Adipose tissue (tissue), 3 donors: Measurements from ENCODE around the gene AGK. TPM values are rescaled to one million over a fixed set of nuclear protein-coding genes. Genes with fewer than 3 reads are reported as not detected.

Source experiments
- H3K27ac ChIP-seq: one replicate; pipeline ENCODE4 v1.5.1; 2013; ENCODE audit warnings: low read depth, low read length
- WGBS, 3 donors: extraction: QIAGEN DNeasy Blood & Tissue Kit; methylation state at CpG; one replicate each; pipeline ENCODE4 v1.1.7; 2013; 5-methylcytosine and 5-hydroxymethylcytosine counted together
- polyA plus RNA-seq, 3 donors: library from polyadenylated mRNA; stranded (reverse); fragments of 200-250 nt; gene quantifications; one replicate each; pipeline ENCODE4 v1.2.3, GENCODE V29; 2013
- donor health status: healthy with polysubstance abuse.
- donor health status: Bipolar disorder and iron deficiency.
- donor health status: healthy.

Gene AGK
- 10 to 100 TPM in 2 of 3 donors, 1 to 10 TPM in 1; 6.1 to 12.7 (median 11.4) TPM for polyA plus RNA-seq

- WGBS, 3 donors: 1% methylated on average over 57 to 66 of the region's 66 CpGs
- H3K27ac ChIP-seq: no peak within 1 kb of the TSS
Observed at GRCh38 chr7:141551094-141551781, at the start of gene AGK. TSS of gene AGK (plus strand) at chr7:141551410. CDS start at chr7:141555467, 4,057 bp downstream.

GRCh38 chr7:141501451-141501850, 49.8 kb upstream of the AGK start:
- 86 to 96% (median 93%) methylated on average over 2 of the region's 2 CpGs for WGBS, 3 donors
- H3K27ac ChIP-seq: no peak overlapping the region

GRCh38 chr7:141511316-141511675, 39.9 kb upstream of the AGK start:
- WGBS, 3 donors: 13 to 18% (median 14%) methylated on average over 7 to 8 of the region's 8 CpGs
- H3K27ac ChIP-seq: no peak overlapping the region

- WGBS, 3 donors: 2 to 13% (median 11%) methylated on average over 35 to 36 of the region's 36 CpGs
- no peak overlapping the region for H3K27ac ChIP-seq
Observed at GRCh38 chr7:141511676-141512396, 39.4 kb upstream of the AGK start.

- no peak overlapping the region for H3K27ac ChIP-seq
- WGBS, 3 donors: 87 to 89% (median 87%) methylated on average over 2 of the region's 2 CpGs
Observed at GRCh38 chr7:141512597-141512996, 38.6 kb upstream of the AGK start.

GRCh38 chr7:141513720-141514119, 37.5 kb upstream of the AGK start:
- H3K27ac ChIP-seq: no peak overlapping the region
- WGBS, 3 donors: 93 to 100% (median 93%) methylated on average over 1 of the region's 1 CpG

- no peak overlapping the region for H3K27ac ChIP-seq
- WGBS, 3 donors: 46 to 55% (median 50%) methylated on average over 4 of the region's 4 CpGs
Observed at GRCh38 chr7:141515941-141516340, 35.3 kb upstream of the AGK start.

GRCh38 chr7:141519623-141520022, 31.6 kb upstream of the AGK start:
- no peak overlapping the region for H3K27ac ChIP-seq
- WGBS, 3 donors: 86 to 94% (median 91%) methylated on average over 4 of the region's 4 CpGs

GRCh38 chr7:141522657-141523342, 28.4 kb upstream of the AGK start:
- 83 to 90% (median 84%) methylated on average over 3 of the region's 3 CpGs for WGBS, 3 donors

GRCh38 chr7:141525973-141526514, 25.2 kb upstream of the AGK start:
- H3K27ac ChIP-seq: no peak overlapping the region

More at GRCh38 chr7:141522657-141523342, 28.4 kb upstream of the AGK start:
- H3K27ac ChIP-seq: no peak overlapping the region

GRCh38 chr7:141527076-141527475, 24.1 kb upstream of the AGK start:
- no peak overlapping the region for H3K27ac ChIP-seq
- 85 to 95% (median 93%) methylated on average over 4 of the region's 4 CpGs for WGBS, 3 donors

GRCh38 chr7:141528399-141528798, 22.8 kb upstream of the AGK start:
- whole genome bisulfite sequencing, 3 donors: 93 to 98% (median 95%) methylated on average over 3 of the region's 3 CpGs
- no peak overlapping the region for H3K27ac ChIP-seq

- 20 to 24% (median 24%) methylated on average over 11 of the region's 11 CpGs for WGBS, 3 donors
- no peak overlapping the region for H3K27ac ChIP-seq
Observed at GRCh38 chr7:141533149-141533949, 17.9 kb upstream of the AGK start.

GRCh38 chr7:141534757-141535737, 16.2 kb upstream of the AGK start:
- 69 to 74% (median 71%) methylated on average over 9 of the region's 9 CpGs for WGBS, 3 donors
- no peak overlapping the region for H3K27ac ChIP-seq

- no peak overlapping the region for H3K27ac ChIP-seq
Observed at GRCh38 chr7:141537906-141538305, 13.3 kb upstream of the AGK start.

- WGBS, 3 donors: 49 to 81% (median 76%) methylated on average over 2 of the region's 2 CpGs
- H3K27ac ChIP-seq: no peak overlapping the region
Observed at GRCh38 chr7:141541375-141541774, 9.8 kb upstream of the AGK start.

- WGBS, 3 donors: 40 to 75% (median 66%) methylated on average over 1 of the region's 1 CpG
- H3K27ac ChIP-seq: no peak overlapping the region
Observed at GRCh38 chr7:141544831-141545230, 6.4 kb upstream of the AGK start.
